Measurements from ENCODE around the gene DPF3.

- TF ChIP-seq GATA2 (IDR thresholded peaks at IDR 0.05; ENCODE audit: low read depth, low read length), result no peak
- TF ChIP-seq GATA3 (IDR thresholded peaks at IDR 0.05; ENCODE audit: low read depth, low read length), result no peak
Measured at GRCh38 chr14:72898448-72898847, 4.5 kb upstream of the DPF3 start.
